ENCODE measurements around the gene AKAP7. TPM values are rescaled to one million over a fixed set of nuclear protein-coding genes. Genes with fewer than 3 reads are reported as not detected.

The AKAP7 gene
- total RNA-seq, 2 donors from 2014 or later, result 10.2 to 11.6 TPM

GRCh38 chr6:131125431-131125830 is 9.8 kb upstream of the AKAP7 start:
- no peak overlapping the region for H3K27ac ChIP-seq
- no peak overlapping the region for H3K4me3 ChIP-seq
- H3K36me3 ChIP-seq, result no peaks in the 10 kb centered on the region
- H3K4me1 ChIP-seq, result no peaks in the 10 kb centered on the region
- TF ChIP-seq CTCF (IDR thresholded peaks at IDR 0.05), result no peak
- no peaks in the 10 kb centered on the region for H3K27me3 ChIP-seq
- no peaks in the 10 kb centered on the region for H3K9me3 ChIP-seq
- DNase-seq (ENCODE audit: low spot score), result no peak

GRCh38 chr6:131129689-131130553 is 5.3 kb upstream of the AKAP7 start:
- Histone ChIP-seq H3K4me1 (peaks cover 0 to 8% of the 10 kb centered on the region in 2 donors), H3K4me3 (no peak overlapping the region), H3K27me3 (no peaks in the 10 kb centered on the region), H3K9me3 (no peaks in the 10 kb centered on the region), H3K27ac (no peak overlapping the region), H3K36me3 (no peaks in the 10 kb centered on the region)
- no peak for DNase-seq (ENCODE audit: low spot score)
- no peak for TF ChIP-seq CTCF (IDR thresholded peaks at IDR 0.05)

- no peak for DNase-seq (ENCODE audit: low spot score)
- no peaks in the 10 kb centered on the region for H3K9me3 ChIP-seq
- no peak overlapping the region for H3K4me3 ChIP-seq
- no peaks in the 10 kb centered on the region for H3K27me3 ChIP-seq
- peaks cover 0 to 9% of the 10 kb centered on the region in 2 donors for H3K4me1 ChIP-seq
- H3K36me3 ChIP-seq, result no peaks in the 10 kb centered on the region
- H3K27ac ChIP-seq, result no peak overlapping the region
- TF ChIP-seq CTCF (IDR thresholded peaks at IDR 0.05), result no peak
These were observed 4.7 kb upstream of the AKAP7 start for GRCh38 chr6:131130554-131130940.

GRCh38 chr6:131132360-131132759 is 2.9 kb upstream of the AKAP7 start:
- Histone ChIP-seq H3K27me3 (no peaks in the 10 kb centered on the region), H3K27ac (no peak overlapping the region), H3K4me3 (no peak overlapping the region), H3K36me3 (no peaks in the 10 kb centered on the region), H3K9me3 (no peaks in the 10 kb centered on the region), H3K4me1 (peaks cover 0 to 16% of the 10 kb centered on the region in 2 donors)
- DNase-seq (ENCODE audit: low spot score), result no peak
- TF ChIP-seq CTCF (IDR thresholded peaks at IDR 0.05), result no peak

GRCh38 chr6:131134220-131134979 is 867 bp upstream of the AKAP7 start:
- no peak for TF ChIP-seq CTCF (IDR thresholded peaks at IDR 0.05)
- H3K36me3 ChIP-seq, result no peaks in the 10 kb centered on the region
- H3K27ac ChIP-seq, result peak overlapping the region; percentile 90 to 91
- no peaks in the 10 kb centered on the region for H3K9me3 ChIP-seq
- peaks cover 0 to 16% of the 10 kb centered on the region in 2 donors for H3K4me1 ChIP-seq
- peak overlapping the region; percentile 59 to 80 for H3K4me3 ChIP-seq
- no peaks in the 10 kb centered on the region for H3K27me3 ChIP-seq
- no peak for DNase-seq (ENCODE audit: low spot score)

Data from right atrium auricular region (tissue), 2 donors.